HCT116 (cell line): ENCODE results near the gene MBD6. TPM values are rescaled to one million over a fixed set of nuclear protein-coding genes. Genes with fewer than 3 reads are reported as not detected.

Source experiments
- ATAC-seq: fragments of 200-7000 bp; cut with Tn5 transposase; 2 replicates; pipeline ENCODE4 v1.9.1; 2020; ENCODE audit warnings: mild to moderate bottlenecking, moderate library complexity
- BruUV-seq: library from RNA; stranded (reverse); fragments of 400-500 nt; replicated peaks from 2 replicates; lab custom pipeline; 2021; lab: Mats Ljungman, UMichigan
- CTCF ChIA-PET: fragments of 300-600 bp; sonication (Branson Sonifier 250); formaldehyde crosslinking; loops from one replicate; lab custom pipeline; 2021; ENCODE audit warnings: antibody characterized with exemption; lab: Charles Lee
- POLR2A ChIA-PET: fragments of 300-600, 350-600 bp; sonication (Branson Sonifier 250); formaldehyde crosslinking; loops from one replicate; lab custom pipeline; 2021; ENCODE audit warnings: antibody characterized with exemption; lab: Charles Lee
- RAD21 ChIA-PET, 2 experiments: fragments of 300-600 bp; sonication (Branson Sonifier 250); formaldehyde crosslinking; loops; one replicate each; lab custom pipeline; 2023; ENCODE audit warnings: low total read pairs in 2 of 2; ENCODE audit not compliant: uncharacterized antibody in 2 of 2, unreplicated experiment in 2 of 2, low non-redundant PET in 1 of 2; lab: Charles Lee
- DNase-seq: peaks from one replicate; pipeline ENCODE4 v3.0.0-alpha.2; 2010; ENCODE audit warnings: low read depth, low spot score
- H2AFZ ChIP-seq: fragments of 200-600 bp; shearing (Covaris generic), sonication (generic); 2 replicates; pipeline ENCODE4 v1.6.1; 2017; ENCODE audit warnings: low read depth, mixed run types, mixed read lengths, antibody characterized with exemption, low read length; ENCODE audit not compliant: poor library complexity, severe bottlenecking
- H3K27ac ChIP-seq: 2 replicates; pipeline ENCODE4 v1.5.1; 2012; ENCODE audit warnings: low read depth, low read length
- H3K27me3 ChIP-seq: fragments of 200-600 bp; sonication (generic); 2 replicates; pipeline ENCODE4 v1.6.1; 2016; ENCODE audit warnings: mixed run types, low read length, mixed read lengths; ENCODE audit not compliant: insufficient read depth
- H3K36me3 ChIP-seq, 2 experiments: fragments of 200-500 bp in 1 of 2; fragments of 200-600 bp in 1 of 2; sonication (Bioruptor generic) in 1 of 2; sonication (generic) in 1 of 2; 2 replicates each; pipeline versions ENCODE4 v1.5.1 to v1.6.1; 2014 to 2016; ENCODE audit warnings: low read length in 2 of 2, inconsistent platforms in 1 of 2, mixed read lengths in 1 of 2, mixed run types in 1 of 2; ENCODE audit not compliant: insufficient read depth in 2 of 2, control insufficient read depth in 1 of 2
- H3K4me1 ChIP-seq, 2 experiments: fragments of 200-600 bp in 1 of 2; sonication (generic) in 1 of 2; 2 replicates each; pipeline versions ENCODE4 v1.5.1 to v1.6.1; 2012 to 2017; ENCODE audit warnings: low read length in 2 of 2, inconsistent platforms in 1 of 2, mild to moderate bottlenecking in 1 of 2, mixed read lengths in 1 of 2, mixed run types in 1 of 2, moderate library complexity in 1 of 2; ENCODE audit not compliant: insufficient read depth in 2 of 2, control insufficient read depth in 1 of 2
- H3K4me2 ChIP-seq: fragments of 200-600 bp; sonication (generic); 2 replicates; pipeline ENCODE4 v1.6.1; 2017; ENCODE audit warnings: mixed run types, low read length, mixed read lengths
- H3K4me3 ChIP-seq, 2 experiments: fragments of 200-600 bp in 1 of 2; sonication (generic) in 1 of 2; replicated peaks in 1 of 2; 2 replicates each; pipeline ENCODE4 v1.5.1; 2011 to 2016; ENCODE audit warnings: low read length in 2 of 2, control low read depth in 1 of 2, low read depth in 1 of 2, mild to moderate bottlenecking in 1 of 2, mixed read lengths in 1 of 2, mixed run types in 1 of 2
- H3K79me2 ChIP-seq: fragments of 200-600 bp; sonication (generic); 2 replicates; pipeline ENCODE4 v1.6.1; 2017; ENCODE audit warnings: mild to moderate bottlenecking, mixed run types, low read length, moderate library complexity, mixed read lengths; ENCODE audit not compliant: insufficient read depth
- H3K9ac ChIP-seq: fragments of 200-600 bp; sonication (generic); 2 replicates; pipeline ENCODE4 v1.6.1; 2016; ENCODE audit warnings: low read length, mixed read lengths
- H3K9me2 ChIP-seq: fragments of 200-600 bp; sonication (generic), shearing (Covaris generic); 2 replicates; pipeline ENCODE4 v1.6.1; 2017; ENCODE audit warnings: mixed run types, mild to moderate bottlenecking, moderate library complexity; ENCODE audit not compliant: insufficient read depth
- H3K9me3 ChIP-seq, 2 experiments: fragments of 200-500 bp in 1 of 2; fragments of 200-600 bp in 1 of 2; sonication (Bioruptor generic) in 1 of 2; sonication (generic) in 1 of 2; 2 replicates each; pipeline ENCODE4 v1.6.1; 2014 to 2017; ENCODE audit warnings: low read length in 2 of 2, mixed read lengths in 2 of 2, inconsistent platforms in 1 of 2, low read depth in 1 of 2, mild to moderate bottlenecking in 1 of 2, mixed run types in 1 of 2, moderate library complexity in 1 of 2; ENCODE audit not compliant: control insufficient read depth in 1 of 2, insufficient read depth in 1 of 2
- H4K20me1 ChIP-seq: fragments of 200-600 bp; sonication (generic), shearing (Covaris generic); 2 replicates; pipeline ENCODE4 v1.6.1; 2017; ENCODE audit warnings: mixed run types, mild to moderate bottlenecking, moderate library complexity; ENCODE audit not compliant: insufficient read depth
- CBX3 ChIP-seq: IDR thresholded peaks from 2 replicates; pipeline ENCODE4 v1.6.1; 2012; ENCODE audit warnings: low read depth
- EZH2 ChIP-seq: fragments of 200-600 bp; sonication (generic); IDR thresholded peaks from 2 replicates; pipeline ENCODE4 v1.6.1; 2017; ENCODE audit warnings: antibody characterized with exemption, mixed run types
- EZH2phosphoT487 ChIP-seq: fragments of 200-600 bp; IDR thresholded peaks from 2 replicates; pipeline ENCODE4 v1.6.1; 2018; ENCODE audit warnings: antibody characterized with exemption, borderline replicate concordance
- POLR2A ChIP-seq: IDR thresholded peaks from 2 replicates; pipeline ENCODE4 v1.7.0; 2011; ENCODE audit warnings: borderline replicate concordance; ENCODE audit not compliant: insufficient read depth, insufficient read length; ENCODE audit errors: extremely low read depth
- POLR2AphosphoS5 ChIP-seq: IDR thresholded peaks from 2 replicates; pipeline ENCODE4 v1.6.1; 2011; ENCODE audit warnings: mild to moderate bottlenecking, low read depth, low read length, moderate library complexity
- RAD21 ChIP-seq: IDR thresholded peaks from 2 replicates; pipeline ENCODE4 v1.6.1; 2012; ENCODE audit warnings: low read depth, mild to moderate bottlenecking
- SP1 ChIP-seq: IDR thresholded peaks from 2 replicates; pipeline ENCODE4 v1.6.1; 2012; ENCODE audit warnings: low read depth
- intact Hi-C: fragments of 100-400 bp; cut with micrococcal nuclease; formaldehyde crosslinking; loops from 2 replicates; pipeline ENCODE4 v1.10.0; 2022
- total RNA-seq: library from RNA; stranded (reverse); gene quantifications from one replicate; pipeline ENCODE4 v1.2.1, GENCODE V29; 2021; ENCODE audit not compliant: unreplicated experiment
- TF ChIP-seq, protein P1 (sequence below): IDR thresholded peaks from 2 replicates; pipeline ENCODE4 v1.6.1; 2011; ENCODE audit warnings: mild to moderate bottlenecking, low read length, moderate library complexity; ENCODE audit not compliant: insufficient replicate concordance; ENCODE audit errors: extremely low read depth
- TF ChIP-seq, protein P2 (sequence below): IDR thresholded peaks from 2 replicates; pipeline ENCODE4 v1.6.1; 2012
- TF ChIP-seq, protein P3 (sequence below): IDR thresholded peaks from 2 replicates; pipeline ENCODE4 v1.6.1; 2012; ENCODE audit warnings: low read depth

Gene MBD6
- total RNA-seq, 1 experiment from 2014 or later: 70.1 TPM

DNA sequence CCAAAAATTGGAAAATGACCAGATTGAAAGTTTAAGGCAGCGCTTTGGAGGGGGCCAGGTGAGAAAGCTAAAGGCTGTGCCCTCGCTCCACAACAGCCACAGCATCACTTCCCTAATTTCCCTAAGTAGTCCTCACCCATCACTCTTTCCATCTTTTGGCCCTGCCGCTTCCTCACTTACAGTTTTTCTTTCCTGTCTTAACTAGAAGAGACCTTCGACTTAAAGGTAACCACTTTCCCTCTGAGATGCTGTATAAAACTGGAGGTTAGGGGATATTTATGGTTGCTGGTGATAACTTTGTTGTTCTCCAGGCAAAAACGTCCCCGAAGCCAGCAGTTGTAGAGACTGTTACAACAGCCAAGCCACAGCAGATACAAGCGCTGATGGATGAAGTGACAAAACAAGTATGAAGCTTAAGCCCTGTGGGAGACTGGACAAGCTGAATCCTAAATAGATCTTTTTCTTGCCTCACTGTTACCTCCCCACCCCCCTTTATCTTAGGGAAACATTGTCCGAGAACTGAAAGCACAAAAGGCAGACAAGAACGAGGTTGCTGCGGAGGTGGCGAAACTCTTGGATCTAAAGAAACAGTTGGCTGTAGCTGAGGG lies 6.6 kb upstream of the MBD6 start:
- no peak overlapping the region for H3K4me2 ChIP-seq
- ChIA-PET RAD21 (no interaction called here), CTCF (no interaction called here), POLR2A (no interaction called here)
- peaks cover 45% of the 10 kb centered on the region for H3K79me2 ChIP-seq
- H3K9ac ChIP-seq: no peak overlapping the region
- BruUV-seq: TSS peak; percentile 14
- DNase-seq: no peak
- no peaks in the 10 kb centered on the region for H3K9me2 ChIP-seq
- H3K9me3 ChIP-seq: no peaks in the 10 kb centered on the region
- no peaks in the 10 kb centered on the region for H3K27me3 ChIP-seq
- peaks cover 6 to 24% of the 10 kb centered on the region in 2 experiments for H3K4me1 ChIP-seq
- H3K27ac ChIP-seq: peak overlapping the region; percentile 2; the same call in 1 of the 2 replicates
- H3K4me3 ChIP-seq: no peak overlapping the region
- intact Hi-C loops: no loop called here
- H4K20me1 ChIP-seq: peaks cover 7% of the 10 kb centered on the region; the same call in 1 of the 2 replicates
- H3K36me3 ChIP-seq: peaks cover 47 to 59% of the 10 kb centered on the region in 2 experiments; a peak in 3 of 4 replicates
- ATAC-seq: no peak
- TF ChIP-seq, protein P1, sequence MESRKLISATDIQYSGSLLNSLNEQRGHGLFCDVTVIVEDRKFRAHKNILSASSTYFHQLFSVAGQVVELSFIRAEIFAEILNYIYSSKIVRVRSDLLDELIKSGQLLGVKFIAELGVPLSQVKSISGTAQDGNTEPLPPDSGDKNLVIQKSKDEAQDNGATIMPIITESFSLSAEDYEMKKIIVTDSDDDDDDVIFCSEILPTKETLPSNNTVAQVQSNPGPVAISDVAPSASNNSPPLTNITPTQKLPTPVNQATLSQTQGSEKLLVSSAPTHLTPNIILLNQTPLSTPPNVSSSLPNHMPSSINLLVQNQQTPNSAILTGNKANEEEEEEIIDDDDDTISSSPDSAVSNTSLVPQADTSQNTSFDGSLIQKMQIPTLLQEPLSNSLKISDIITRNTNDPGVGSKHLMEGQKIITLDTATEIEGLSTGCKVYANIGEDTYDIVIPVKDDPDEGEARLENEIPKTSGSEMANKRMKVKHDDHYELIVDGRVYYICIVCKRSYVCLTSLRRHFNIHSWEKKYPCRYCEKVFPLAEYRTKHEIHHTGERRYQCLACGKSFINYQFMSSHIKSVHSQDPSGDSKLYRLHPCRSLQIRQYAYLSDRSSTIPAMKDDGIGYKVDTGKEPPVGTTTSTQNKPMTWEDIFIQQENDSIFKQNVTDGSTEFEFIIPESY: no peak
- TF ChIP-seq RAD21 (no peak), SP1 (no peak), EZH2phosphoT487 (no peak), POLR2AphosphoS5 (no peak), POLR2A (no peak), EZH2 (no peak), CBX3 (no peak)
- TF ChIP-seq, protein P2, sequence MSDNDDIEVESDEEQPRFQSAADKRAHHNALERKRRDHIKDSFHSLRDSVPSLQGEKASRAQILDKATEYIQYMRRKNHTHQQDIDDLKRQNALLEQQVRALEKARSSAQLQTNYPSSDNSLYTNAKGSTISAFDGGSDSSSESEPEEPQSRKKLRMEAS: no peak
- TF ChIP-seq, protein P3, sequence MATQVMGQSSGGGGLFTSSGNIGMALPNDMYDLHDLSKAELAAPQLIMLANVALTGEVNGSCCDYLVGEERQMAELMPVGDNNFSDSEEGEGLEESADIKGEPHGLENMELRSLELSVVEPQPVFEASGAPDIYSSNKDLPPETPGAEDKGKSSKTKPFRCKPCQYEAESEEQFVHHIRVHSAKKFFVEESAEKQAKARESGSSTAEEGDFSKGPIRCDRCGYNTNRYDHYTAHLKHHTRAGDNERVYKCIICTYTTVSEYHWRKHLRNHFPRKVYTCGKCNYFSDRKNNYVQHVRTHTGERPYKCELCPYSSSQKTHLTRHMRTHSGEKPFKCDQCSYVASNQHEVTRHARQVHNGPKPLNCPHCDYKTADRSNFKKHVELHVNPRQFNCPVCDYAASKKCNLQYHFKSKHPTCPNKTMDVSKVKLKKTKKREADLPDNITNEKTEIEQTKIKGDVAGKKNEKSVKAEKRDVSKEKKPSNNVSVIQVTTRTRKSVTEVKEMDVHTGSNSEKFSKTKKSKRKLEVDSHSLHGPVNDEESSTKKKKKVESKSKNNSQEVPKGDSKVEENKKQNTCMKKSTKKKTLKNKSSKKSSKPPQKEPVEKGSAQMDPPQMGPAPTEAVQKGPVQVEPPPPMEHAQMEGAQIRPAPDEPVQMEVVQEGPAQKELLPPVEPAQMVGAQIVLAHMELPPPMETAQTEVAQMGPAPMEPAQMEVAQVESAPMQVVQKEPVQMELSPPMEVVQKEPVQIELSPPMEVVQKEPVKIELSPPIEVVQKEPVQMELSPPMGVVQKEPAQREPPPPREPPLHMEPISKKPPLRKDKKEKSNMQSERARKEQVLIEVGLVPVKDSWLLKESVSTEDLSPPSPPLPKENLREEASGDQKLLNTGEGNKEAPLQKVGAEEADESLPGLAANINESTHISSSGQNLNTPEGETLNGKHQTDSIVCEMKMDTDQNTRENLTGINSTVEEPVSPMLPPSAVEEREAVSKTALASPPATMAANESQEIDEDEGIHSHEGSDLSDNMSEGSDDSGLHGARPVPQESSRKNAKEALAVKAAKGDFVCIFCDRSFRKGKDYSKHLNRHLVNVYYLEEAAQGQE: no peak
- H2AFZ ChIP-seq: no peak overlapping the region
